ENCODE data around the gene RAVER2. TPM values are rescaled to one million over a fixed set of nuclear protein-coding genes. Genes with fewer than 3 reads are reported as not detected.

RAVER2 gene
- 3.2 and 3.6 TPM in 2 replicates for total RNA-seq

DNA sequence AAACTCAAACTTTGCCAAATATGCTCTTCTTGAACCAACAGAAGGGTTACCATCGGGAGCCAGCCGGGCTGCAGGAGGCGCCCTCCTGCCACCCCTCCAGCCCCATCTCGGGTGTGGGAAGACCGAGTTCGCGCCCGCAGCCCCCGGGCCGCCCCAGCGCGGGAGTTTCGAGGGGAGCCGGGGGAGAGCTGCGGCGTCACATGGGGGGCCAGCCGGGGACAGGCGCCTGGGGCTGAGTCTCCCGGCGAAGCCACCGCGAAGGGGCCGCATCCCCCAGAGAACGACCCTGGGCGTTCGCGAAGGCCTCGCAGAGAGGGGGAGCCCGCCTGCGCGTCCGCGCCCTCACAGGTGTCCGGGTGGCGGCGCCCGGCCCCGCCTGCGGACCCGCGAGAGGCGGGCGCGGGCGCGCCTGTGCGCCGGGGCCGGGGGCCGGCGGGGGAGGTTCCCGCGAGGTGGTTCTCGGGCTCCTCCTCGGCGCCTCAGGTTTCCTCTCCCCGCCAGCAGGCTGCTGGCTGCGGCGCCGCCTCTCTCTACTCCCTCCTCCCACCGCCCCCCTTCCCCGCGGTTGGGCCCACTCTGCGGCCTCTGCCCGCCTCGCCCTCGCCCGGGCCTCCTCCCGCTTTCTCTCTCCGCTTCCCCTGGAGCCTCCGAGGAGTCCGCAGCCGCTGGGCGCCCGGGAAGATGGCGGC is at the start of gene RAVER2:
TSS of gene RAVER2 (plus strand) at position 584 of the 689 bp plus-strand sequence. CDS start at position 682, 98 bp downstream.

Other genes starting within 250 kb of the RAVER2 start
- 117 and 160 TPM in 2 replicates for gene JAK1, start 221.5 kb downstream of the RAVER2 start, total RNA-seq

Data from cardiac atrium fibroblast (primary cell).